Hepatocyte (in vitro differentiated cells): Measurements from ENCODE around the gene RIPPLY3. TPM values are rescaled to one million over a fixed set of nuclear protein-coding genes. Genes with fewer than 3 reads are reported as not detected.
A peak's percentile ranks its signal among the peaks of the same experiment; 100 is the strongest.

Experiments used
- DNase-seq: peaks from one replicate; pipeline ENCODE4 v3.0.0-alpha.2; 2016; ENCODE audit warnings: low spot score
- H2AFZ ChIP-seq: fragments of 200-600 bp; sonication (generic); 2 replicates; pipeline ENCODE4 v1.6.0; 2016; ENCODE audit warnings: antibody characterized with exemption, mild to moderate bottlenecking
- H3K27ac ChIP-seq: fragments of 200-600 bp; sonication (generic); 2 replicates; pipeline ENCODE4 v1.5.1; 2016; ENCODE audit warnings: mild to moderate bottlenecking
- H3K27me3 ChIP-seq: fragments of 200-600 bp; sonication (generic); 2 replicates; pipeline ENCODE4 v1.6.1; 2016
- H3K36me3 ChIP-seq: fragments of 200-600 bp; sonication (generic); replicated peaks from 2 replicates; pipeline ENCODE4 v1.5.1; 2016; ENCODE audit warnings: low read depth; ENCODE audit not compliant: insufficient read depth
- H3K4me1 ChIP-seq: fragments of 200-600 bp; sonication (generic); 2 replicates; pipeline ENCODE4 v1.5.1; 2016; ENCODE audit warnings: mild to moderate bottlenecking, moderate library complexity; ENCODE audit not compliant: insufficient read depth
- H3K4me2 ChIP-seq: fragments of 200-600 bp; sonication (generic); 2 replicates; pipeline ENCODE4 v1.6.0; 2016
- H3K4me3 ChIP-seq: fragments of 200-600 bp; sonication (generic); 2 replicates; pipeline ENCODE4 v1.5.1; 2016; ENCODE audit warnings: mild to moderate bottlenecking
- H3K79me2 ChIP-seq: fragments of 200-600 bp; sonication (generic); 2 replicates; pipeline ENCODE4 v1.6.0; 2017; ENCODE audit warnings: mild to moderate bottlenecking
- H3K9me2 ChIP-seq: fragments of 200-600 bp; sonication (generic); replicated peaks from 2 replicates; pipeline ENCODE4 v1.6.0; 2017; ENCODE audit warnings: mild to moderate bottlenecking; ENCODE audit not compliant: insufficient read depth
- H3K9me3 ChIP-seq: fragments of 200-600 bp; sonication (generic); 2 replicates; pipeline ENCODE4 v1.5.1; 2016; ENCODE audit warnings: low read depth, mild to moderate bottlenecking
- H4K20me1 ChIP-seq: fragments of 200-600 bp; sonication (generic); 2 replicates; pipeline ENCODE4 v1.6.0; 2016; ENCODE audit warnings: mild to moderate bottlenecking; ENCODE audit not compliant: insufficient read depth, poor library complexity, severe bottlenecking
- EZH2 ChIP-seq: fragments of 200-600 bp; sonication (generic); IDR thresholded peaks from 2 replicates; pipeline ENCODE4 v1.6.1; 2016; ENCODE audit warnings: antibody characterized with exemption, mild to moderate bottlenecking, borderline replicate concordance
- EZH2phosphoT487 ChIP-seq: fragments of 200-600 bp; sonication (generic); IDR thresholded peaks from one replicate; pipeline ENCODE4 v1.6.1; 2018; ENCODE audit warnings: antibody characterized with exemption, mild to moderate bottlenecking, low read depth, moderate library complexity; ENCODE audit not compliant: unreplicated experiment, severe bottlenecking
- WGBS: methylation state at CpG from one replicate; pipeline ENCODE4 v1.1.6; 2016; ENCODE audit warnings: low lambda C conversion rate; ENCODE audit errors: missing lambda C conversion rate; 5-methylcytosine and 5-hydroxymethylcytosine counted together
- polyA plus RNA-seq: library from polyadenylated mRNA; unstranded; fragments of >200 nt; fragmentation: Nextera tagmentation; extraction: Ambion mirVana; gene quantifications from 2 replicates; pipeline ENCODE4 v1.2.1, GENCODE V29; 2016
- total RNA-seq: library from RNA; depleted of rRNA; stranded (reverse); fragments of >200 nt; gene quantifications from 2 replicates; pipeline ENCODE4 v1.2.3, GENCODE V29; 2014
- TF ChIP-seq, protein P1 (sequence below): fragments of 200-600 bp; sonication (generic); IDR thresholded peaks from 2 replicates; pipeline ENCODE4 v1.5.1; 2016; ENCODE audit warnings: antibody characterized with exemption, mild to moderate bottlenecking; ENCODE audit not compliant: poor library complexity

The RIPPLY3 gene
- total and polyA plus RNA-seq, 2 experiments from 2014 or later: 0.17 to 1.0 TPM

DNA sequence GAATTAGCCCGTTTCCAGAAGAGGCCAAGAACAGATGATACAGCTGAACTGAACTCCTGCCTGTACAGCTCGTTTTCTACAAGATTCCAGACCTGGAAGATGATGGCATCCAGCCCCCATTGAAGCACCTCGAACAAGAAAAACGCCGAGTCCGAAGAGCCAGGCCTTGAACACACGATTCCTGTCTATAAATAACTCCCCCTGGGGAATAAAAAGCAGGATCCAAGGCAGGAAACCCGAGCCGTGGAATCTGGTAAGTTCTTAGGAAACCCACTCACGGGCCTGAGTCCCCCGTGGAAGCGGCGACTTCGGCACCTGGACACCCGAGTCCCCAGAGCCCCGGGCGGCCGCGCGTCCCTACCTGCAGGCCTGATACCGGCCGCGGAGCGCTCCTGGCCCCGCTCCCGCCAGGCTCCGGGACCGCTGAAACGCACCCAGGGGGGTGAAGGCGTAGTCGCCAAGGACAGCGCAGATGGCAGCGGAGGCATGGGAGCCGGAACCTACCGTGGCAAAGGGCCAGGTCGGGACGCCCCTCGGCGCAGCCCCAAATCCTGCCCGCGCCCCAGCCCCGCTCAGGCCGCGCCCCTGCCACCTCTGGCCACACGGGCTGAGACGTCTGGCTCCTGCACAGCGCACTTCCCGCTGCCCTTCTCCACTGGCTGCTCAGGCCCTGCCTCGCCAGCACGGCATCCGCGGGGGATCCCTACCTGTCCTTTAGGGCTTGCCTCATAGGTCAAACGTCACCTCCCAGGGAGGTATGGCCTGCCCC, 26.0 kb upstream of the RIPPLY3 start:
- no peaks in the 10 kb centered on the region for H3K9me2 ChIP-seq
- H3K27ac ChIP-seq: no peak overlapping the region
- no peaks in the 10 kb centered on the region for H3K9me3 ChIP-seq
- no peaks in the 10 kb centered on the region for H4K20me1 ChIP-seq
- H3K27me3 ChIP-seq: no peaks in the 10 kb centered on the region
- H3K4me3 ChIP-seq: no peak overlapping the region
- H3K79me2 ChIP-seq: no peaks in the 10 kb centered on the region
- WGBS: 14% methylated on average over 35 of the region's 53 CpGs
- no peaks in the 10 kb centered on the region for H3K36me3 ChIP-seq
- H3K4me1 ChIP-seq: no peaks in the 10 kb centered on the region
- TF ChIP-seq, protein P1, sequence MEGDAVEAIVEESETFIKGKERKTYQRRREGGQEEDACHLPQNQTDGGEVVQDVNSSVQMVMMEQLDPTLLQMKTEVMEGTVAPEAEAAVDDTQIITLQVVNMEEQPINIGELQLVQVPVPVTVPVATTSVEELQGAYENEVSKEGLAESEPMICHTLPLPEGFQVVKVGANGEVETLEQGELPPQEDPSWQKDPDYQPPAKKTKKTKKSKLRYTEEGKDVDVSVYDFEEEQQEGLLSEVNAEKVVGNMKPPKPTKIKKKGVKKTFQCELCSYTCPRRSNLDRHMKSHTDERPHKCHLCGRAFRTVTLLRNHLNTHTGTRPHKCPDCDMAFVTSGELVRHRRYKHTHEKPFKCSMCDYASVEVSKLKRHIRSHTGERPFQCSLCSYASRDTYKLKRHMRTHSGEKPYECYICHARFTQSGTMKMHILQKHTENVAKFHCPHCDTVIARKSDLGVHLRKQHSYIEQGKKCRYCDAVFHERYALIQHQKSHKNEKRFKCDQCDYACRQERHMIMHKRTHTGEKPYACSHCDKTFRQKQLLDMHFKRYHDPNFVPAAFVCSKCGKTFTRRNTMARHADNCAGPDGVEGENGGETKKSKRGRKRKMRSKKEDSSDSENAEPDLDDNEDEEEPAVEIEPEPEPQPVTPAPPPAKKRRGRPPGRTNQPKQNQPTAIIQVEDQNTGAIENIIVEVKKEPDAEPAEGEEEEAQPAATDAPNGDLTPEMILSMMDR: peak; percentile 8
- TF ChIP-seq EZH2phosphoT487: no peak
- H2AFZ ChIP-seq: peak overlapping the region; percentile 67
- H3K4me2 ChIP-seq: peak overlapping the region; percentile 95
- DNase-seq: peak; percentile 45

DNA sequence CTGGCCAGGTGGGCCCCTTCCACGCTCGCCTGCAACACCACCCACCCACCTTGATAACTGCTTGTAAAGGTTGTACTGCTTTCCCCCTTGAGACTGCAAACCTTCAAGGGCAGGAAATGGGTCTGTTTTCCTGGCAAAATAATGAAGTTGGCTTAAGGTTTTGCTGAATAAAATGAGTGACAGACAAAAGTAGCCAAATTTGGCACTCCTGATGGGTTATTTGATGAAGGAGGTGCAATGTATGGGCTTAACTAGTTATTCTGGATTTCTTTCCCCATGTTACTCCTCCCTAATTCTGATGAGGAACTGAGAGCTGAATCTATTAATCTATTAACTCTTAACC, 25.5 kb upstream of the RIPPLY3 start:
- no peaks in the 10 kb centered on the region for H3K9me3 ChIP-seq

DNA sequence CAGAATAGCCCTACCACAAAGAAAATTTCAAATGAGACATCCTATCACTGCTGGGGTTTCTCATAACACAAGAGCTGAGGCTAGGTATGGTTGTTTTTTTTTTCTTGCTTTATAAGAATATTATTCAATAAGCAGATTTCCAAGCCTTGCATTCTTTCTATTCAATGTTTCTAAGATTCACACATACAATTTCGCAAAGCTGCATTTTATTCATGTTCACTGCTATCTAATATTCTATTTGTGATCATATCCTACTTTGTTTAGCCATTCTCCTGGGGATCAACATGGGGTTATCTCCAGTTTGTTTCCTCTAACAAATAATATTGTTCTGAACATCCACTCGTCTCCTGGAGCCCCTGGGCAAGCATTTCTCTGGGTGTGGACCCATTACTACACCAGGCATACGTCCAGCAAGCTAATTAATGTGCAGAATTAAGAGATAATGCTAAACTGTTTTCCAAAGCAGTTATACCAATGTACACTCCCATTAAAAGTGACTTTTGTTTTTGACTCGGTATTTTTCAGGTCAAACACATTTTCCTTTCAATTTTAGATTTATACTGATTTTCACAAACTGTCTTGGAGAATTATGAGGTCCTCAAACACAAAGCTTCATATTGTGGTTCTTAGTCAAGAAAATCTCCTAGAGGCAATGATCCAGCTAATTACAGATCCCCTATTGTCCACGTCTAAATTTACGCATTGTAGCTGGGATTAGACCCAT, 24.4 kb upstream of the RIPPLY3 start:
- no peak for DNase-seq
- H3K4me3 ChIP-seq: no peak overlapping the region
- no peaks in the 10 kb centered on the region for H4K20me1 ChIP-seq
- no peaks in the 10 kb centered on the region for H3K9me2 ChIP-seq
- H3K79me2 ChIP-seq: no peaks in the 10 kb centered on the region
- no peak overlapping the region for H2AFZ ChIP-seq
- no peaks in the 10 kb centered on the region for H3K36me3 ChIP-seq
- no peaks in the 10 kb centered on the region for H3K4me1 ChIP-seq
- WGBS: 75% methylated on average over 6 of the region's 6 CpGs
- no peaks in the 10 kb centered on the region for H3K27me3 ChIP-seq
- TF ChIP-seq EZH2phosphoT487 (no peak), EZH2 (no peak)
- TF ChIP-seq, protein P1: no peak
- H3K27ac ChIP-seq: no peak overlapping the region
- no peak overlapping the region for H3K4me2 ChIP-seq
- H3K9me3 ChIP-seq: no peaks in the 10 kb centered on the region

More for the DNA sequence above, 25.5 kb upstream of the RIPPLY3 start:
- WGBS: 23% methylated on average over 2 of the region's 2 CpGs
- no peaks in the 10 kb centered on the region for H3K79me2 ChIP-seq
- TF ChIP-seq, protein P1: no peak
- TF ChIP-seq EZH2phosphoT487: no peak
- TF ChIP-seq EZH2: no peak
- no peak for DNase-seq
- H3K4me1 ChIP-seq: no peaks in the 10 kb centered on the region
- H3K36me3 ChIP-seq: no peaks in the 10 kb centered on the region
- H3K4me2 ChIP-seq: peak overlapping the region; percentile 95
- no peaks in the 10 kb centered on the region for H4K20me1 ChIP-seq
- no peak overlapping the region for H3K4me3 ChIP-seq
- no peak overlapping the region for H3K27ac ChIP-seq
- H3K9me2 ChIP-seq: no peaks in the 10 kb centered on the region
- peak overlapping the region; percentile 67 for H2AFZ ChIP-seq
- H3K27me3 ChIP-seq: no peaks in the 10 kb centered on the region
